ENCODE results near the gene DOCK2.

DNA sequence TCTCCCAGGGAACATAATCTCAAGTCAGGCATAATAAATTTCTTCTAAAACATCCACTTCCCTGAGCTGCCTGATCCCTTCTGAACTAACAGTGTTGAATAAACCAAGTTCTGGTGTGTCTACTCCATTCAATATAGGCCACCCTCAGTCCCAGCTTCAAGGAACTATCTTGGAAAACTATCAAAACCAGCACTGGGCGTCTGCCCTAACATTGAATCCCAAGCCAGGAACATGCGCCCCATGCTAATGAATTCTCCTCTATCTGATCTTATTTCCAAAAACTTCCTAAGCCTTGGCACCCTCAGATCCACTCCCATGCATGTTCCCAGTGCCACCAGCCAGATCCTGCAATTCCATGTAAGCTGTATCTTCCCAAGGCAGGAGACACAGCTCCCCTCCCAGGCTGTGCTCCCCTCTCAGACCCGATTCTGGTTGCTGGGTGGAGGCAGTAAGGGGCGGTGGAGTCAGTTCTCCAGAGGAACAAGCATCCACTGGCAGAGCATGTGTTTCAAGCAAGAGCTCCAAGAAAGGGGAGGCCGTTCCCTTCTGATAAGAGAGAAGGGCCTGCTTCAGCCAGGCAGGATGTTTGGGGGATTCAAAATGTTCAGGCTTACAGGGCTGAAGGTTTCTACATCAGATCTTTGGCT, 455.5 kb downstream of the DOCK2 start:
- TF ChIP-seq, protein P1, sequence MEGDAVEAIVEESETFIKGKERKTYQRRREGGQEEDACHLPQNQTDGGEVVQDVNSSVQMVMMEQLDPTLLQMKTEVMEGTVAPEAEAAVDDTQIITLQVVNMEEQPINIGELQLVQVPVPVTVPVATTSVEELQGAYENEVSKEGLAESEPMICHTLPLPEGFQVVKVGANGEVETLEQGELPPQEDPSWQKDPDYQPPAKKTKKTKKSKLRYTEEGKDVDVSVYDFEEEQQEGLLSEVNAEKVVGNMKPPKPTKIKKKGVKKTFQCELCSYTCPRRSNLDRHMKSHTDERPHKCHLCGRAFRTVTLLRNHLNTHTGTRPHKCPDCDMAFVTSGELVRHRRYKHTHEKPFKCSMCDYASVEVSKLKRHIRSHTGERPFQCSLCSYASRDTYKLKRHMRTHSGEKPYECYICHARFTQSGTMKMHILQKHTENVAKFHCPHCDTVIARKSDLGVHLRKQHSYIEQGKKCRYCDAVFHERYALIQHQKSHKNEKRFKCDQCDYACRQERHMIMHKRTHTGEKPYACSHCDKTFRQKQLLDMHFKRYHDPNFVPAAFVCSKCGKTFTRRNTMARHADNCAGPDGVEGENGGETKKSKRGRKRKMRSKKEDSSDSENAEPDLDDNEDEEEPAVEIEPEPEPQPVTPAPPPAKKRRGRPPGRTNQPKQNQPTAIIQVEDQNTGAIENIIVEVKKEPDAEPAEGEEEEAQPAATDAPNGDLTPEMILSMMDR (IDR thresholded peaks at IDR 0.05 in 4 of 5, conservative IDR thresholded peaks at IDR 0.05 in 1 of 5) = no peak
- TF ChIP-seq POLR2A (IDR thresholded peaks at IDR 0.05) = no peak
